D721Med (cell line): ENCODE results near the gene DPP6.
A peak's percentile ranks its signal among the peaks of the same experiment; 100 is the strongest.
"Not testable (repeated sequence)": the region's sequence is repeated elsewhere in the genome, so short reads cannot be mapped to it uniquely, and the experiment has no call there.

ENCODE experiments used
- DNase-seq: peaks from one replicate; pipeline ENCODE4 v3.0.0; 2011; ENCODE audit warnings: low spot score; ENCODE audit not compliant: insufficient read length
- FAIRE-seq: peaks from 2 replicates; lab custom pipeline; 2011; peaks lifted over from hg19 to GRCh38; lab: Jason Lieb, UNC
- CTCF ChIP-seq: IDR thresholded peaks from 2 replicates; pipeline ENCODE4 v1.5.1; 2012; ENCODE audit warnings: mild to moderate bottlenecking, control low read depth; ENCODE audit not compliant: insufficient read depth; ENCODE audit errors: missing control alignments

Gene DPP6

DNA sequence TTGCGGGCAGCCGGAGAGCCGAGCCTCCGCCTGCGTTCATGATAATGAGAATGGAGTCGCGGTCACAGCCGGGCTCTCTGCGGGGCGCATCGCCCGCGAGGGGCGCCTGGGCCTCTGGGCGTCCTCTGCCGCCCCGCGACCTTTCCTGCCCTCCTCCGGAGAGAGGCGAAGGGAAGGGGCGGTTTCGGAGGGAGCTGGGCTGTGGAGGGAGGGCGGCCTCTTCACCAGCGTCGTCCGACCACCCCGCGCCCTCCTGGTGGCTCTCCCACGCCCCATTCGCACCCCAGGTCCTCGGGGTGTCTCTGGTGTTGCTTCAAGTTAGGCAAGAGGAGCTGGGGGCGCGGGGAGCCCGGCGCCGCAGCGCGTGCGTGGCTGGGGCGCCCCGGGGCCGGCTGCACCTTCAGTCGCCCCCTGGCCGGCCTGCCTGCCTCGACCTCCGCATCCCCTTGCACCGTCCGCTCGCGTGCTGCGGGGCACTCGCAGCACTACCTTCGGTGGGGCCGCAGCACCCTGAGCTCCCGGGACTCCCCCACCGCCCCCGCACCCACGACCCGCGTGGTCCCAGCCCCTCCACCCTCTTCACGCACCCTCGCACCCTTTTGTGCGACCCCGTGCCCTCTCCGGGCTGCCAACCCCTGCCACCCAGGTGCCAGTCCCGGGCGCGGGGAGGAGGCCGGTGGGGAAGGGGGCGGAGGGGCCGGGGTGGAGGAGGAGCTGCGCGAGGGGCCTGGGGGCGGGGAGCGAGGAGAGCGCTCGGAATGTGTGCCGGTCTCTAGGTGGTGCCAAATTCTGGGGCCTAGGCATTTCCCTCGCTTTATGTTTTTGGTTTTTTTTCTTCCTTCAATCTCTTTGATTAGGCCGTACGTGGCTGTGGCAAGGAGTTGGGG lies at the start of gene DPP6:
TSS of gene DPP6 (plus strand) at position 756 of the 887 bp plus-strand sequence.
- not testable (repeated sequence) for FAIRE-seq, DNase-seq

DNA sequence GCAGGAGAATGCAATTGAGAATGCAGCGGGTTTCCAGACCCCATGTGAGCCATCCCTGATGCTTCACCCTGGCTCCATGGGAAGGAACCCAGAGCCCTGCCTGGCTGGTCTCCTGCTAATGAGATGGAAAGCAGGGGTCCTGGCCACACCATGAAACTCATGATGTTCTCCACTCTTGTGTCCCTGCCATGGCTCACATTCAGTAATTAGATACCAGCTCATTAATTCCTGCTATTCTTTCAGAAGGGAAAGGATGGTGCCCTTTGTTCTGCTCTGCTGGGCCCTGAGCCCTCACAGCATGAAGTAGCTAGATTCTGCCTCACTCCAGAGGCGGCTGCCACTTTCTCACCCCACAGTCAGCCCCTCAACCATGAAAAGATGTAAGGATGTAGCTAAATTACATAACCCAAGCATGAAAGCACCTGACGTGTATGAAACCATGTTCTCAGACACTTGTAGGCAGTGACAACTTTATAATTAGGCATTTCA lies 42.7 kb upstream of the DPP6 start:
- DNase-seq, FAIRE-seq: not testable (repeated sequence)

DNA sequence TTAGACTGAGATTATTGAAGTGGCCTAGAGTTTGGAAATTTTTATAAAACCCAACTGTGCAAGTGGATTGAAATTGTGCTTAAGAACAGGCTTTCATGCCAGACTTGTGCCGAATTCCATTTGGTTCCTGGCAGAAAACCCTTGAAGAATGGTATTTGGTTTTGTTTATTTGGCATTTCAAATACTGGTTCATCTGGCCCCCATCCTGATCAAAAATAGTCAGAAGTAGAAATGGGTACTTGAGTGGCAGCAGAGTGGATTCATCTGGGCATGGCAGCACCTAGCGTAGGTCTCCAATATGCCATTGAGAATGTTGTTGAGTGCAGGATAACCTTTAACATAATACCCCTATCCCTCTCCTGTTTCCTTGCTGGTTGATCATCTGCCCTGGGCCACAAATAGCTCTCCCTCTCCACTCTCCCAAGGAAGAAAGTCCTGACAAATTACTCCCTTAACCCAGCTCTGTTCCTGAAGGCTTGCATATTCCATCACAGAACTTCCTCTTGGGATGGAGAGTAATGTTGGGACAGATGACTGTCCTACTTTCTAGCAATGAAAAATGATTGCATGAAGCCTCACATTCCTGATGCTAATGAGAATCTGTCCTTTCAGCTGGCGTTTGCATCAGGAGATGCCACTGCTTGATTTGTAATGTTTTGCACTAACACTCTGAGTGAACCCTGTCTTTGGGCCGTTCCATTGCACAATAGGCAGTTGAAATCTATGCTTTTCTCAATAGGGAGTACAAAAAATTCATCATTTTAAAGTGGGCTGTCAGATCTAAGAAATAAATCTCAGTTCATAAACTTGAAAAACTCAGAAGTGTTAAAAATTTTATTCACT lies 41.3 kb upstream of the DPP6 start:
- not testable (repeated sequence) for DNase-seq, FAIRE-seq

- not testable (repeated sequence) for FAIRE-seq, DNase-seq
Measured at GRCh38 chr7:154012800-154013199, 39.4 kb upstream of the DPP6 start.

DNA sequence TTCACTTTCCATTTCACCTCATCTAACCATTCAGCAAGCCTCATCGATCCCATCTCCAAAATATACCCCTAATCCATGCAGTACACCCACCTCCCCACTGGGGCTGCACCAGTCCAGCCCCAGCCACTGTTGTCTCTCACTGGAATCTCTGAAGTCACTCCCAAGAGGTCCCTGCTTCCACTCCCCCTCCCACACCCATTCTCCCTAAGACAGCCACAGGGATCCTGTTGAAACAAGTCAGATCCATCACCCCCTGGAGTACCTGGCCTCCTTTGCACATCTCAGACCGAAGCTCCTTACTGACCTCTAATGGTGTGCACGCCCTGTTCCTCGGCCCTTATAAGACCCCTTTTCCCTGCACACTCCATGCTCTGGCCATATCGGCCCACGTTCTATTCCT lies 36.6 kb upstream of the DPP6 start:
- not testable (repeated sequence) for DNase-seq, FAIRE-seq

DNA sequence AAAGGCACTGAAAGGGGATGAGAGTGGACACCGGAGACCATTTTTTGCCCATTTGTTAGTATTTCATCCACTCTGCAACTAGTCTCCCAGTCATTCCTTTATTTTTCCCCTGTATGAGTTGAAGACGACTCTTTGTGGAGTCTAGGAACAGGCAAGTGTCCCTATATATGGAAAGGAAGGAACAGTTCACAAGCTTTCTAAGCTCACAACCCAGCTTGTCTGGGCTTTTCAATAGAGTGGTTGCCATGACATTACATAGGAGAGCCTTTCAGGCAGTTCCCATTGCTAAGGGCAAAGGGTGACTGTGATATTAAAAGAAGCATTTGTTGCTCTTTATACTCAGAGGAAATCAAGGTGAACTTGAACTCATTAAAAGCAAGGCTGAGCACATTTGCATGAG lies 33.8 kb upstream of the DPP6 start:
- DNase-seq, FAIRE-seq: not testable (repeated sequence)

GRCh38 chr7:154027805-154028204 lies 24.4 kb upstream of the DPP6 start:
- not testable (repeated sequence) for FAIRE-seq

GRCh38 chr7:154030476-154031080 lies 21.6 kb upstream of the DPP6 start:
- not testable (repeated sequence) for DNase-seq, FAIRE-seq

More at GRCh38 chr7:154027805-154028204, 24.4 kb upstream of the DPP6 start:
- not testable (repeated sequence) for DNase-seq

- DNase-seq, FAIRE-seq: not testable (repeated sequence)
- peak; percentile 21 for TF ChIP-seq CTCF
Measured at GRCh38 chr7:154039466-154040165, 12.6 kb upstream of the DPP6 start.

DNA sequence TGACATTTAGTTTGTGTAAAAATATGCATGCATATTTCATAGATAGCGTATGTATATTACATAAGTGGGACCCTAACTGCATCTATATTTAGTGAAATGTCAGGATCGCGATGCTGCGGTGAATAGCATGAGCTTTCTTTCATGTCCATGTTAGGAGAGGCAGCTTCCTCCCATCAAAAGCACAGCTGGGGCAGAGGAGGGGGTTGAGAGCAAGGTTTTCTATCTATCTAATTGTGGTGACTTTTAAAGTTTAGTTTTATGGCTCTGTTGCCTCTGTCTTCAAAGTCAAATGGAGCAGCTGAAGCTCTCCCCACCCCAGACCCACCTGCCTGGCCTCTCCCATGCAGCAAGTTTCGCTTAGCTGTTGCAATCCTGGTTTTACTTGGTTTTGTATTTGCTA lies 1.8 kb upstream of the DPP6 start:
- FAIRE-seq, DNase-seq: not testable (repeated sequence)

DNA sequence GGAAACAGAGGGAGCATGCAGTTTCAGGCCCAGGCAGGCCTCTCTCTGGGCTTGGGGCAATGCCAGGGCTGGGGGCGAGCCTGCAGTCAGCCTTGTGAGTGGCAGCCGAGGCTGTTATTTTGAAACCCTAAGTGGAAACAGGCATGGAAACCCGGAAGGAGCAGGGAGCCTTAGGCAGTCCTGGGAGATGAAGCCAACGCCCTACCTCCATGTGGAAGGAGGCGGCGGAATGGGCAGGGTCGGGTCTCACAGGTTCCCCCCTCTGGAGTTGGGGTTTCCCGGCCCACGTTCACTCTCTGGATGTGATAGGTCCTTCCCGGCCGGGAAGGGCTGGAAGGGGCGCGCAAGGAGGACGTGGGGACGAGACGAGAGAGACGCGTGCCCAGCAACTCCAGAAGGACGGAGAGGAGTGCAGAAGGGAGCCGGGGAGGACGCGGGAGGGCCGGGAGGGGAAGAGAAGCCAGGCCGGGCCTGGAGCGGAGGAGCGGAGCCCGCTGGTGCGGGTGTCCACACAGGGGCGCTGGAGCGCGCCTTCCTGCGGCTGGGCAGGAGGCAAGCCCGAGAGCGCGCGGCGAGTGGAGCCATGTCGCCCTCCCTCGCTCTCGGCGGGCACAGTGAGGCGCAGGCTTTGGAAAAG lies 1.1 kb upstream of the DPP6 start:
- not testable (repeated sequence) for FAIRE-seq, DNase-seq

- DNase-seq, FAIRE-seq: not testable (repeated sequence)
Measured at GRCh38 chr7:154052530-154053252, 493 bp downstream of the DPP6 start.

DNA sequence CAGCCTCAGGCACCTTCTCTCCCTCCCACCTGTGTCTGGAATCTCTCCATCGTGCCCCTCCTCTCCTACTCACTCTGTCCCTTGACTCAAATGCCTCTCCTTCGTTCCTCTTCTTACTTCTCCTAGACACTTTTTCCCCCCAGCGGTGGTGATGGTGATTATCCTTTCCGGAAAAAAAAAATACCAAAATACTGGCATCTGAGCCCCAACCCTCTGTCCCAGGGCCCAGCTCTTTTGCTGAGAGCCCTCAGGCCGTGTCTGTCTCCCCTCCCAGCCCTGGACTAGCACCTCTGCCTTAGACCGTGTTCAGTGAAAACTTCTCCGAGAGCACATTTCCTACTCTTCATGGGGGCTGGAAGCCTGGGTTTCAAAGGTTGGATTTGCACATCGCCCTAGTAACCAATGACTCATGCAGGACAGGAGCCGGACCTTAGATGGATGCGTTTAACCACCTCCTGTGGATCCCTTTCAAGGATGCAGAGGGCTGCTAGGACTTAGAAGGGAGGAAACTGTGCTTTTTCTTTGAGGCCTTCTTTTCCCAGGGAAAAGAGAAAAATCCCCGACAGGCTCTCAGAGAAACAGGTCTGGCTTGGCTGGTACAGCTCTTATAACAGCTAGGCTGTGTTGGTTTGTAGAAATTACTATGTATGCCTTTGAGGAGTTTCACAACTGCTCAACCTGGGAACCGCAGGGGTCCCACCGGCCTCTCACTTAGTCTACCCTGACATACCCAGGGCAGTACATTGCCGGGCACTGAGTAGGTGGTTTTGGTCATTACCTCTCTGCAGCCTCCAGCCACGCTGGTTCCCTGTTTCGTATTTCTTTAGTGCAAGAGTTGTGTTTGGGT lies 1.5 kb downstream of the DPP6 start:
- not testable (repeated sequence) for DNase-seq, FAIRE-seq
